SK-MEL-5 (cell line): ENCODE data around the gene HDAC4. TPM values are rescaled to one million over a fixed set of nuclear protein-coding genes. Genes with fewer than 3 reads are reported as not detected.

ENCODE experiments used
- DNase-seq: peaks from one replicate; pipeline ENCODE4 v3.0.0-alpha.2; 2016; ENCODE audit warnings: low read depth, low spot score
- in situ Hi-C: cut with HindIII; loops from 2 replicates; pipeline ENCODE4 v1.10.0; 2016; ENCODE audit warnings: low sequenced_read_pairs, high pct_unique_total_duplicates, low pct_unique_long_range_greater_than_20kb
- total RNA-seq: library from RNA; depleted of rRNA; stranded (reverse); fragments of >200 nt; shearing (Covaris generic); gene quantifications from 2 replicates; pipeline ENCODE4 v1.2.3, GENCODE V29; 2014

HDAC4 gene
- total RNA-seq, 1 experiment from 2014 or later = 14.1 TPM

- in situ Hi-C loops = no loop called here
Observed at GRCh38 chr2:239193925-239194677, 206.7 kb downstream of the HDAC4 start.

GRCh38 chr2:239193401-239193811 is 207.4 kb downstream of the HDAC4 start:
- in situ Hi-C loops = no loop called here
- no peak for DNase-seq

More at GRCh38 chr2:239193925-239194677, 206.7 kb downstream of the HDAC4 start:
- DNase-seq = peak; percentile 86

GRCh38 chr2:239192975-239193374 is 207.8 kb downstream of the HDAC4 start:
- DNase-seq = no peak
- in situ Hi-C loops = no loop called here

- in situ Hi-C loops = no loop called here
- no peak for DNase-seq
Observed at GRCh38 chr2:239192456-239192855, 208.4 kb downstream of the HDAC4 start.

GRCh38 chr2:239190921-239191885 is 209.6 kb downstream of the HDAC4 start:
- DNase-seq = no peak
- in situ Hi-C loops = no loop called here

GRCh38 chr2:239190361-239190760 is 210.5 kb downstream of the HDAC4 start:
- no peak for DNase-seq
- in situ Hi-C loops = no loop called here

- DNase-seq = no peak
- in situ Hi-C loops = no loop called here
Observed at GRCh38 chr2:239189711-239190131, 211.1 kb downstream of the HDAC4 start.

- in situ Hi-C loops = no loop called here
- no peak for DNase-seq
Observed at GRCh38 chr2:239188536-239188935, 212.3 kb downstream of the HDAC4 start.

- in situ Hi-C loops = no loop called here
- no peak for DNase-seq
Observed at GRCh38 chr2:239187464-239188253, 213.2 kb downstream of the HDAC4 start.

GRCh38 chr2:239186516-239187357 is 214.1 kb downstream of the HDAC4 start:
- in situ Hi-C loops = no loop called here
- DNase-seq = no peak

- in situ Hi-C loops = no loop called here
- no peak for DNase-seq
Observed at GRCh38 chr2:239184968-239185903, 215.6 kb downstream of the HDAC4 start.

- no peak for DNase-seq
- in situ Hi-C loops = no loop called here
Observed at GRCh38 chr2:239184179-239184578, 216.6 kb downstream of the HDAC4 start.

GRCh38 chr2:239182981-239183791 is 217.6 kb downstream of the HDAC4 start:
- no peak for DNase-seq
- in situ Hi-C loops = no loop called here

- in situ Hi-C loops = no loop called here
- DNase-seq = no peak
Observed at GRCh38 chr2:239181903-239182581, 218.8 kb downstream of the HDAC4 start.
